PC-9 (cell line): Measurements from ENCODE around the gene TCEAL4.

Experiments
- CTCF ChIP-seq: fragments of 200-600 bp; sonication (generic); conservative IDR thresholded peaks from 2 replicates; pipeline ENCODE4 v1.6.1; 2017; ENCODE audit warnings: mixed run types, antibody characterized with exemption, mild to moderate bottlenecking, moderate library complexity
- EZH2 ChIP-seq: fragments of 200-600 bp; sonication (generic); IDR thresholded peaks from 2 replicates; pipeline ENCODE4 v1.8.0; 2017; ENCODE audit warnings: antibody characterized with exemption, low read depth

DNA sequence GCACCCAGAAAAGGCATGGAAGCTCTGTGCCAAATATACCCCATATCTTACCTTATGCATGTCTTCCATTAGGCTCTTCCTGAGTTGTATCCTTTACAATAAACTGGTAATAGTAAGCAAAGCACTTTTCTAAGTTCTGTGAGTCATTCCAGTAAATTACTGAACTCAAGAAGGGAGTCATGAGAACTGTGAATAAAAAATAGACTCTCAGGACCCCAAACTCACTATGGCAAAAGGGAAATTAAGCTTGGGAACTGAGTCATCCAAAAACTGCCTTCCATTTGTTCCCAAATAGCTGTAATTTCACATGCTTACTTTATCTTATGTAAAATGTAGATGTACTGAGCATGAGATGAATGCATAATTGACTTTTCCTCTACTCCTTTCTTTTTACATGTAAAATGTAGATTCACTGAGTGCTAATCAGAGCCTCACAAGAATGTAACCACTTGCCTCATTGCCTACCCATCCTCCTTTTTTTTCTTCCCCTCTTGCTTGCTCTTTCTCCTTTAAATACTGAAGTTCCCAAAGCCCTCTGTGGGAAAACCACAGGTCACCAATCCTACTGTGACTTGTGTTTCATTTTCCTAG lies 30.6 kb downstream of the TCEAL4 start:
- TF ChIP-seq CTCF (no peak), EZH2 (no peak)
